Skeletal muscle satellite cell (primary cell): ENCODE results near the gene PREB.

ENCODE experiments used
- H3K27me3 ChIP-seq: 2 replicates; pipeline ENCODE4 v1.7.0; 2013; ENCODE audit warnings: low read length; ENCODE audit not compliant: control insufficient read depth, insufficient read depth
- H3K36me3 ChIP-seq: 2 replicates; pipeline ENCODE4 v1.7.0; 2013; ENCODE audit warnings: mild to moderate bottlenecking, control low read depth, low read length; ENCODE audit not compliant: insufficient read depth
- H3K4me1 ChIP-seq: 2 replicates; pipeline ENCODE4 v1.7.0; 2013; ENCODE audit warnings: low read length; ENCODE audit not compliant: control insufficient read depth, insufficient read depth
- H3K4me2 ChIP-seq: 2 replicates; pipeline ENCODE4 v1.7.0; 2013; ENCODE audit warnings: mild to moderate bottlenecking, low read length
- H3K4me3 ChIP-seq: 2 replicates; pipeline ENCODE4 v1.7.0; 2013; ENCODE audit warnings: low read length
- H3K9ac ChIP-seq: 2 replicates; pipeline ENCODE4 v1.7.0; 2013; ENCODE audit warnings: mild to moderate bottlenecking, low read depth, low read length, moderate library complexity
- H3K9me3 ChIP-seq: replicated peaks from 2 replicates; pipeline ENCODE4 v1.7.0; 2013; ENCODE audit warnings: mild to moderate bottlenecking, control low read depth, low read length

PREB gene

GRCh38 chr2:27082773-27083409, 51.5 kb downstream of the PREB start:
- Histone ChIP-seq H3K4me3 (no peak overlapping the region), H3K27me3 (no peaks in the 10 kb centered on the region), H3K4me1 (peaks cover 70% of the 10 kb centered on the region), H3K36me3 (peaks cover 10% of the 10 kb centered on the region), H3K9ac (peak overlapping the region; percentile 24), H3K4me2 (peak overlapping the region; percentile 91), H3K9me3 (no peaks in the 10 kb centered on the region)

- no peaks in the 10 kb centered on the region for H3K9me3 ChIP-seq
Measured at GRCh38 chr2:27081984-27082772, 52.3 kb downstream of the PREB start.

More at GRCh38 chr2:27081984-27082772, 52.3 kb downstream of the PREB start:
- H3K9ac ChIP-seq: peak overlapping the region; percentile 55
- H3K27me3 ChIP-seq: no peaks in the 10 kb centered on the region
- peaks cover 72% of the 10 kb centered on the region for H3K4me1 ChIP-seq
- H3K4me2 ChIP-seq: peak overlapping the region; percentile 91
- peak overlapping the region; percentile 41 for H3K4me3 ChIP-seq
- peaks cover 10% of the 10 kb centered on the region for H3K36me3 ChIP-seq
